Measurements from ENCODE around the gene FAAP20. TPM values are rescaled to one million over a fixed set of nuclear protein-coding genes. Genes with fewer than 3 reads are reported as not detected.
A peak's percentile ranks its signal among the peaks of the same experiment; 100 is the strongest.

The FAAP20 gene
- total and polyA plus RNA-seq, 2 of the 8 experiments (the other 6 are each of a cell fraction or from before 2014, with no cell fraction given) = 58.4 to 99.8 TPM

- FAIRE-seq = no peak
- H2BK5ac ChIP-seq (ENCODE audit: low read depth, low read length) = no peak overlapping the region
- H3K4me2 ChIP-seq (ENCODE audit: insufficient read depth in 1 of 2, low read depth in 2 of 2, low read length in 2 of 2) = peak overlapping the region in 1 of 2 experiments; percentile 78; a peak in 2 of 4 replicates
- no peak overlapping the region for H2BK20ac ChIP-seq (ENCODE audit: low read length)
- ChIA-PET CTCF (ENCODE audit: partially characterized antibody) (interaction anchor here (0.7 to 3.0 kb wide), 11 partner anchors 11 to 149 kb away, joined by 3 to 13 read pairs (median 4); partner anchors contain the start of gene FAAP20), POLR2A (ENCODE audit: partially characterized antibody) (interaction anchor here (0.6 to 4.3 kb wide), 7 partner anchors 11 to 453 kb away, joined by 3 to 19 read pairs (median 3); no protein-coding TSS in a partner anchor)
- peaks cover 20% of the 10 kb centered on the region for H3K79me1 ChIP-seq (ENCODE audit: low read depth, low read length)
- peaks cover 65 to 88% of the 10 kb centered on the region in 2 experiments for H3K79me2 ChIP-seq (ENCODE audit: control insufficient read depth in 1 of 2, insufficient read depth in 2 of 2, low read length in 2 of 2)
- no peaks in the 10 kb centered on the region for H3K36me3 ChIP-seq (ENCODE audit: control insufficient read depth in 2 of 4, insufficient read depth in 4 of 4, low read length in 3 of 4)
- no peak overlapping the region for H4K5ac ChIP-seq (ENCODE audit: insufficient read length, low read depth, low read length)
- H3K4me1 ChIP-seq (replicated peaks in 1 of 4; ENCODE audit: control insufficient read depth in 3 of 4, insufficient read depth in 4 of 4, low read length in 3 of 4) = peaks cover 0 to 46% (median 27%) of the 10 kb centered on the region in 4 experiments; a peak in 6 of 7 replicates
- H2BK12ac ChIP-seq (ENCODE audit: low read depth, low read length) = no peak overlapping the region
- no peaks in the 10 kb centered on the region for H3K9me3 ChIP-seq (ENCODE audit: insufficient read depth in 2 of 2, low read depth in 1 of 2, low read length in 1 of 2)
- H3K56ac ChIP-seq (replicated peaks; ENCODE audit: insufficient read length, low read depth, low read length) = no peak overlapping the region
- no peak overlapping the region for H3K4ac ChIP-seq (replicated peaks; ENCODE audit: insufficient read length, low read depth, low read length)
- no peak overlapping the region for H3K18ac ChIP-seq (ENCODE audit: extremely low read depth, low read length)
- H3K4me3 ChIP-seq (ENCODE audit: extremely low read depth in 1 of 4, insufficient read depth in 2 of 4, low read depth in 3 of 4, low read length in 4 of 4) = no peak overlapping the region
- no peak overlapping the region for H3K9ac ChIP-seq (replicated peaks in 1 of 4; ENCODE audit: extremely low read depth in 1 of 4, low read depth in 3 of 4, low read length in 3 of 4)
- H2AFZ ChIP-seq (ENCODE audit: low read length) = no peak overlapping the region
- H4K8ac ChIP-seq (ENCODE audit: extremely low read depth, insufficient read depth, low read length) = no peak overlapping the region; the same call in 1 of the 2 replicates
- H2AK5ac ChIP-seq (ENCODE audit: low read depth, low read length) = no peak overlapping the region
- H4K20me1 ChIP-seq (replicated peaks in 1 of 2; ENCODE audit: control insufficient read depth in 1 of 2, insufficient read depth in 2 of 2, low read length in 2 of 2) = peaks cover 61 to 69% of the 10 kb centered on the region in 2 experiments
- no peak overlapping the region for H2BK120ac ChIP-seq (replicated peaks; ENCODE audit: low read depth, low read length)
- no peak overlapping the region for H3K23ac ChIP-seq (ENCODE audit: insufficient read length)
- H3K23me2 ChIP-seq (ENCODE audit: low read depth, low read length) = peaks cover 19% of the 10 kb centered on the region
- H3K27ac ChIP-seq (ENCODE audit: low read depth, low read length) = no peak overlapping the region
- H3K14ac ChIP-seq (ENCODE audit: insufficient read length) = no peak overlapping the region
- H2BK15ac ChIP-seq (ENCODE audit: low read length) = no peak overlapping the region
- H4K91ac ChIP-seq (replicated peaks; ENCODE audit: insufficient read length, low read length) = no peak overlapping the region
- no peak for DNase-seq (ENCODE audit: low read depth in 1 of 2, low spot score in 2 of 2)
- 86% methylated on average over 17 of the region's 17 CpGs; no CpG with 5 or more reads in 1 of the 2 experiments for WGBS, 2 experiments (ENCODE audit: extremely low coverage in 1 of 2, insufficient coverage in 1 of 2, insufficient read length in 1 of 2, insufficient replicate concordance in 2 of 2, low coverage in 1 of 2, low lambda C conversion rate in 2 of 2, missing lambda C conversion rate in 1 of 2)
- H3K27me3 ChIP-seq (replicated peaks in 1 of 4; ENCODE audit: control insufficient read depth in 3 of 4, extremely low read depth in 1 of 4, insufficient read depth in 3 of 4, low read length in 3 of 4) = no peaks in the 10 kb centered on the region
- no peak for TF ChIP-seq YY1 (IDR thresholded peaks at IDR 0.05; ENCODE audit: low read depth, low read length)
- TF ChIP-seq USF2 (IDR thresholded peaks at IDR 0.05; ENCODE audit: low read length) = no peak
- TF ChIP-seq SRF (IDR thresholded peaks at IDR 0.05; ENCODE audit: low read depth, low read length) = no peak
- TF ChIP-seq BRCA1 (IDR thresholded peaks at IDR 0.05; ENCODE audit: low read depth, low read length) = no peak
- TF ChIP-seq NRF1 (IDR thresholded peaks at IDR 0.05; ENCODE audit: low read depth, low read length) = no peak
- TF ChIP-seq CHD1 (IDR thresholded peaks at IDR 0.05; ENCODE audit: low read depth, low read length) = no peak
- TF ChIP-seq RXRA (IDR thresholded peaks at IDR 0.05; ENCODE audit: insufficient read depth, low read depth, low read length) = no peak
- TF ChIP-seq SUZ12 (IDR thresholded peaks at IDR 0.05; ENCODE audit: low read length) = no peak
- no peak for TF ChIP-seq KDM4A (IDR thresholded peaks at IDR 0.05; ENCODE audit: low read depth, low read length, severe bottlenecking)
- no peak for TF ChIP-seq CHD2 (IDR thresholded peaks at IDR 0.05; ENCODE audit: low read length)
- TF ChIP-seq EZH2 (IDR thresholded peaks at IDR 0.05; ENCODE audit: low read depth, low read length, severe bottlenecking) = no peak
These were observed 37.8 kb upstream of the FAAP20 start for GRCh38 chr1:2232255-2232915.

All from H1 (cell line).